Left lung (tissue), 10 donors: ENCODE results near the gene AQP12A. TPM values are rescaled to one million over a fixed set of nuclear protein-coding genes. Genes with fewer than 3 reads are reported as not detected.

Experiments
- ATAC-seq: fragments of 200-7000 bp; cut with Tn5 transposase; one replicate; pipeline ENCODE4 v1.9.1; 2020; ENCODE audit warnings: moderate library complexity
- DNase-seq, 4 donors: peaks; one replicate each; pipeline ENCODE4 v3.0.0-alpha.2; 2013 to 2020
- H3K27ac ChIP-seq, 2 donors: fragments of 200-600 bp; sonication (generic) in 1 of 2; one replicate each; pipeline versions ENCODE4 v1.5.0 to v1.8.0; 2020 to 2021
- H3K27me3 ChIP-seq, 2 donors: fragments of 200-600 bp; sonication (generic) in 1 of 2; one replicate each; pipeline versions ENCODE4 v1.5.0 to v1.8.0; 2020 to 2021
- H3K36me3 ChIP-seq, 2 donors: fragments of 200-600 bp; sonication (generic) in 1 of 2; one replicate each; pipeline versions ENCODE4 v1.5.0 to v1.8.0; 2020 to 2021
- H3K4me1 ChIP-seq, 2 donors: fragments of 200-600 bp; one replicate each; pipeline ENCODE4 v1.8.0; 2021
- H3K4me3 ChIP-seq, 2 donors: fragments of 200-600 bp; sonication (generic) in 1 of 2; one replicate each; pipeline versions ENCODE4 v1.5.0 to v1.8.0; 2020 to 2021; ENCODE audit warnings: mild to moderate bottlenecking in 1 of 2
- H3K9me3 ChIP-seq, 2 donors: fragments of 200-600 bp; sonication (generic) in 1 of 2; one replicate each; pipeline versions ENCODE4 v1.5.0 to v1.8.0; 2020 to 2021
- intact Hi-C, 2 donors: fragments of 100-400 bp; cut with DNase I; formaldehyde crosslinking; loops; one replicate each; pipeline versions ENCODE4 v1.11.2 to v1.14.2; 2022
- polyA plus RNA-seq, 6 donors: library from polyadenylated mRNA; unstranded; fragments of 120-200 nt; gene quantifications; one replicate each; pipeline ENCODE4 v1.2.1, GENCODE V29; 2013; ENCODE audit not compliant: insufficient read length in 6 of 6
- total RNA-seq, 2 donors: library from RNA; stranded (reverse); fragmentation: NEBNext Ultra II Directional; extraction: Animal tissue kit (Norgen Biotek cat#: 25700); gene quantifications; one replicate each; pipeline ENCODE4 v1.2.1, GENCODE V29; 2021
- TF ChIP-seq, protein P1 (sequence below), 2 donors: fragments of 200-600 bp; sonication (generic) in 1 of 2; IDR thresholded peaks; one replicate each; pipeline versions ENCODE4 v1.5.0 to v1.8.0; 2021; ENCODE audit warnings: antibody characterized with exemption in 2 of 2
- donor health status: DM: no; HTN: yes; CAD: no.
- donor health status: DM: no; HTN: no; CAD: no.

AQP12A gene
- total and polyA plus RNA-seq, 8 donors, result not detected

DNA sequence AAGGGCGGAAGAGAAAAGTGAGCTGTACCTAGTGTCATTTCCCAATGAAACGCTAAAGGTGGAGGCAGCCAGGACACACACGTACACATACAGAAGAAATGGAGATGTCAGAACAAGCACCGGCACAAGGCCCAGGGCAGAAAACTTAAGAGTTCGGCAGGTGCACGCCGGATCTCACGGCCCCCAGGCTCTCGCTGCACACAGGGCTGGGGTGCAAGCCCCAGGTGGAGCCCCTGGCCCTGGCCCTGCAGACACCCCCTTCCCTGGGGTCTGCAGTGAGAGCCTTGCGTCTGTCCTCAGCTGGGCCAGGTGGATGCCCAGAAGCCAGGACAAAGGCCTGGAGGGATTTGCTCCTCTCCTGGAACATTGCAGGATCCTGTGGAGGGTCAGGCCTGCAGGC is 36.7 kb downstream of the AQP12A start:
- Histone ChIP-seq H3K4me3 (no peak overlapping the region), H3K27ac (no peak overlapping the region), H3K4me1 (no peaks in the 10 kb centered on the region), H3K9me3 (no peaks in the 10 kb centered on the region), H3K36me3 (no peaks in the 10 kb centered on the region), H3K27me3 (peaks cover 0 to 19% of the 10 kb centered on the region in 2 donors)
- ATAC-seq, result no peak
- DNase-seq, result peak in 1 of 4 donors; percentile 54
- intact Hi-C loops, result no loop called here
- TF ChIP-seq, protein P1, sequence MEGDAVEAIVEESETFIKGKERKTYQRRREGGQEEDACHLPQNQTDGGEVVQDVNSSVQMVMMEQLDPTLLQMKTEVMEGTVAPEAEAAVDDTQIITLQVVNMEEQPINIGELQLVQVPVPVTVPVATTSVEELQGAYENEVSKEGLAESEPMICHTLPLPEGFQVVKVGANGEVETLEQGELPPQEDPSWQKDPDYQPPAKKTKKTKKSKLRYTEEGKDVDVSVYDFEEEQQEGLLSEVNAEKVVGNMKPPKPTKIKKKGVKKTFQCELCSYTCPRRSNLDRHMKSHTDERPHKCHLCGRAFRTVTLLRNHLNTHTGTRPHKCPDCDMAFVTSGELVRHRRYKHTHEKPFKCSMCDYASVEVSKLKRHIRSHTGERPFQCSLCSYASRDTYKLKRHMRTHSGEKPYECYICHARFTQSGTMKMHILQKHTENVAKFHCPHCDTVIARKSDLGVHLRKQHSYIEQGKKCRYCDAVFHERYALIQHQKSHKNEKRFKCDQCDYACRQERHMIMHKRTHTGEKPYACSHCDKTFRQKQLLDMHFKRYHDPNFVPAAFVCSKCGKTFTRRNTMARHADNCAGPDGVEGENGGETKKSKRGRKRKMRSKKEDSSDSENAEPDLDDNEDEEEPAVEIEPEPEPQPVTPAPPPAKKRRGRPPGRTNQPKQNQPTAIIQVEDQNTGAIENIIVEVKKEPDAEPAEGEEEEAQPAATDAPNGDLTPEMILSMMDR (IDR thresholded peaks at IDR 0.05), result no peak

DNA sequence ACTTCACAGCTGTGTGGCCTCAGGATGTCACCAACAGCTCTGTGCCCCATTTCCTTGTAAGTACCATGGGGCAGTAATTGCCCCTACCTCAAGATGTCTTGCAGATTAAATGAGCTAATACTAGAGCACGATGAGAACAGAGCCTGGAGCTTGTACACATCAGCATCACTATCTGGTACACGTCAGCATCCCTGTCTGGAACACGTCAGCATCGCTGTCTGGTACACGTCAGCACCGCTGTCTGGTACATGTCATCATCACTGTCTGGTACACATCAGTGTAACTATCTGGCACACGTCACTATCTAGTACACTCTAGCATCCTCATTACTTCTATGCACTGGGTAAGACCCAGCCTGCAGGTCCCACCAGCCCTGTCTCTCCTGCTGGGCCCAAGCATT is 37.2 kb downstream of the AQP12A start:
- ATAC-seq, result no peak
- H3K4me1 ChIP-seq, result no peaks in the 10 kb centered on the region
- H3K27me3 ChIP-seq, result peaks cover 0 to 19% of the 10 kb centered on the region in 2 donors
- no peaks in the 10 kb centered on the region for H3K36me3 ChIP-seq
- intact Hi-C loops, result no loop called here
- no peak overlapping the region for H3K4me3 ChIP-seq
- TF ChIP-seq, protein P1 (IDR thresholded peaks at IDR 0.05), result no peak
- no peaks in the 10 kb centered on the region for H3K9me3 ChIP-seq
- DNase-seq, result no peak
- no peak overlapping the region for H3K27ac ChIP-seq

DNA sequence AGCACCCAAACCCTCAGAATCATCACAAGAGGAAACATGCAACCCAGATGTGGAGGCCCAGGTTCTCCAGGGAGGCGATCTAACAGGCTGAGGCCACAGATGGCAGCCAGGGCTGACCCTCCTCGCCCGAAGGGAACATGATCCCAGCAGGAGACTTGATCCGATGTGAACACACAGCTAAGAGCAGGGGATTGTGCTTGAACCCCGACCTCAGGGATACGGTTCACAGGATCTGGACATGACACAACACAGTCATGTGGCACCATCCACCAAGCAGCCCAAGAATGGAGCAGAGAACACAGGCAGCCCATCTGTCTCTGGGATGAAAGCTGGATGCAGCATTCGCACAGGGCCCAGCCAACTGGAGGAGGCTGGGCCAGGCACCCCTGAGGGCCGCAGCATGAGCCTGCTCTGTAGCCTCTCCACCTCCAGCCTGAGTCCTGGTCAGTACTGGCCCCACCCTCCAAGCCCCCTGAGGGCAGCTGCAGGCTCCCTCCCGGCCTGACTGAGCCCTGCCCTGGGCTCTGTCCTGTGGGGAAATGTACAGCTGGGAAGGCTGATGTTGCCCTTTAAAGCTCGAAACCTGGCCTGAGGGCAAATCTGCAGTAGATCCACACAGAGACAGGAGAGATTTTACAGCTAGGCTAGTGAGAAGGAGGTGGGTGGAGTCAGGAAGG is 39.0 kb downstream of the AQP12A start:
- intact Hi-C loops, result no loop called here
- Histone ChIP-seq H3K27ac (no peak overlapping the region), H3K4me3 (no peak overlapping the region), H3K9me3 (no peaks in the 10 kb centered on the region), H3K27me3 (peaks cover 0 to 19% of the 10 kb centered on the region in 2 donors), H3K36me3 (no peaks in the 10 kb centered on the region), H3K4me1 (no peaks in the 10 kb centered on the region)
- ATAC-seq (no peak), DNase-seq (peak in 1 of 4 donors; percentile 41)
- TF ChIP-seq, protein P1 (IDR thresholded peaks at IDR 0.05), result no peak

DNA sequence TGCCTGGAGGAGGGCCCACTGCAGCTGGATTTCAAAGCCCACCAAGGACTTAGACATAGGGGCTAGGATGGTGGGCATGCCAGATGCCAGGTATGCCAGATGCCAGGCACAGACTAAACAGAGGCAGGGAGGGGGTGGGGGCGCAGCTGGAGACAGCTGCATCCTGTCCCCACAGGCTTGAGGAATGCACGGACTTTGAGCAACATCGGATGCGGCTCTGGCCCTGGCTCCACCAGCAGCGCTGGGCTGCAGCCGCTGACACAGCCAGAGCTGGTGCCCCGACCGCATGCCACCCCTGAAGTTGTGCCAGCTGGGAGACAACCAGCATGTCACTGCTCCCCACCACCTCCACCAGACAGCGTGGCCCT is 39.5 kb downstream of the AQP12A start:
- H3K9me3 ChIP-seq, result no peaks in the 10 kb centered on the region
- TF ChIP-seq, protein P1 (IDR thresholded peaks at IDR 0.05), result no peak
- H3K27ac ChIP-seq, result no peak overlapping the region
- no peaks in the 10 kb centered on the region for H3K36me3 ChIP-seq
- H3K27me3 ChIP-seq, result peaks cover 0 to 21% of the 10 kb centered on the region in 2 donors
- intact Hi-C loops, result no loop called here
- ATAC-seq, result no peak
- no peak overlapping the region for H3K4me3 ChIP-seq
- peak in 3 of 4 donors; percentile 37 to 70 (median 40) for DNase-seq
- H3K4me1 ChIP-seq, result no peaks in the 10 kb centered on the region

DNA sequence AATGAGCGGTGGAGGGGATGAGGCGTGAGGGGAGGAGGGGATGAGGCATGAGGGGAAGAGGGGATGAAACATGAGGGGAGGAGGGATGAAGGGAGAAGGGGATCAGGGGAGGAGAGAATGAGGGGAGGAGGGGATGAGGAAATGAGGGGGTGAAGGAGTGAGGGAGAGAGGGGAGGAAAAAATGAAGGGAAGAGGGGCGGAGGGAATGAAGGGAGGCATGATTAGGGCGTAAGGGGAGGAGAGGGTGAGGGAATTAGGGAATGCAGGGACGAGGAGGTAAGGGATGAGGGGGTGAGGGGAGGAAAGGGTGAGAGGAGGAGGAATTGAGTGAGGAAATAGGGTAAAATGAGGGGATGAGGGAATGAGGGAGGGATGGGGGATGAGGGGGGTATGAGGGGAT is 40.5 kb downstream of the AQP12A start:
- intact Hi-C loops, result no loop called here
- H3K36me3 ChIP-seq, result no peaks in the 10 kb centered on the region
- peaks cover 0 to 30% of the 10 kb centered on the region in 2 donors for H3K27me3 ChIP-seq
- no peaks in the 10 kb centered on the region for H3K4me1 ChIP-seq
- TF ChIP-seq, protein P1 (IDR thresholded peaks at IDR 0.05), result no peak
- DNase-seq (no peak), ATAC-seq (no peak)
- H3K9me3 ChIP-seq, result no peaks in the 10 kb centered on the region
- no peak overlapping the region for H3K4me3 ChIP-seq
- H3K27ac ChIP-seq, result no peak overlapping the region
